HG02973 (cell line): ENCODE data around the gene PRSS21.

Source experiments
- ATAC-seq: cut with Tn5 transposase; IDR thresholded peaks from one replicate; pipeline ENCODE4 v1.9.1; 2021; ENCODE audit warnings: moderate library complexity; ENCODE audit not compliant: unreplicated experiment

PRSS21 gene

DNA sequence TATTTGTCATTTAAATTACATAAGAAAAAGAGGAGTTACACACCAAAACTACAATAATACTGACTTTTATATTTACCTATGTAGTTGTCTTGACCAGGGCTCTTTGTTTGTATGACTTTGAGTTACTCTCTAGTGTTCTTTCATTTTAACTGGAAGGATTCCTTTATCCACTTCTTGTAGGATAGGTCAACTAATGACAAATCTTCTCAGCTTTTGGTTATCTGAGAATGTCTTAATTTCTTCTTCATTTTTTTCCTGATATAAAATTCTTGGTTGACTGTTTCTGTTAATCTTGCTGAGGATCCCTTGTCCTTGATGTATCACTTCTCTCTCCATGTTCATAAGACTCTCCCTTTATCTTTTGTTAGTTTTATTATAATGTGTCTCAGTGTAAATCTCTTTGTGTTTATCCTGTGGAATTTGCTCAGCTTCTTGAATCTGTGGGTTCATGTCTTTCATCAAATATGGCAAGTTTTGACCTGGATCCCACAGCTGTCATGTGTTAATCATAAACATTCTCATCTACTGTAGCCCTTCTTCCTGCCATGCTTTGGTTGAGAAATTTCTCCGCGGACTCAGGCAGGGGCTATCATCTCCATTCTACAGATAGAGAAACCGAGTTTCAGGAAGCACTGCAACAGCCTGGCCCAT is 13.4 kb upstream of the PRSS21 start:
- ATAC-seq: no peak

DNA sequence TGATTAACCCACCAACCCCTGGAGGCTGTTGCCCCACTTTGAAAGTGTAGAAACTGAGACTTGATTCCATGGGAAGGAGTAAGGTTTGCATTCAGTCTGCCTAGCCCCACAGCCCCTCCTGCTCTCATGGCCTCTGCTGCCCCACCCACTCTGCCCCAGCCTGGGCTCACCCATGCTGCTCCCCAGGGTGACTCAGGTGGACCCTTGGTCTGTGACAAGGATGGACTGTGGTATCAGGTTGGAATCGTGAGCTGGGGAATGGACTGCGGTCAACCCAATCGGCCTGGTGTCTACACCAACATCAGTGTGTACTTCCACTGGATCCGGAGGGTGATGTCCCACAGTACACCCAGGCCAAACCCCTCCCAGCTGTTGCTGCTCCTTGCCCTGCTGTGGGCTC is 12.3 kb upstream of the PRSS21 start:
- ATAC-seq: no peak

DNA sequence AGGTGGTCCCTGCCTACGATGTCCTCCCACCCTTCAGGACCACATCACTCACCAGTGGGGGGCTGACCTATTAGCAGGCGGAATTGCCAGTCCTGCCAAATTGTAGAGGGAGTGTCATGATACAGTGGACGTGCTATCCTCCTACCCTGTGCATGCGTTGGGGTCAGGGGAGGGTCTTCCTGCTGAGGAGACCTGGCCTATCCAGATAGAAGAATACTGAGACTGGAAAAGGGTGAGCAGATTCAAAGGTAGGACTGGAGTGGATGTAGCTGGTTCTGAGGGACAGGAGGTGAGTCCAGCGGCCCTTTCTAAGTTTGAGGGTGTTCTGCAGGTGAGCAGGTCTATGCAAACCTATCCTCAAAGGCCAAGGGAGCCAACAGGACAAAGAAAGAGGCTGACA is 10.8 kb upstream of the PRSS21 start:
- no peak for ATAC-seq

DNA sequence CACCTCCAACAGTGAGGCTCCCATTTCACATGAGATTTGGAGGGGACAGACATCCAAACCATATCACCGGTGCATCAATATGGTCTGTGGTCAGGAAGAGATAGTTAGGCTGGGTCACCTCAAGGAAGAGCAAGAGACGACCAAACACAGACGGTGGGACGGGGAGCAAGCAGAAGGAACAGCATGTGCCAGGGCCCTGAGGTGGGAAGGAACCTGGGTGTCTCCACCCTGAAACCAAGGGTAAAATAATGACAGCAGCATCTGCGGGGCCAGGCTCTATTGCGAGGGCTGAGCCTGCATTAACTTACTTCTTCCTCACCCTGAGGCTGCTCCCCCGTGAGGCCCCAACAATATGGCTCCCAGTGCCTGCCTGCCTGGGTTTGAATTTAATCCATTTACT is 8.9 kb upstream of the PRSS21 start:
- ATAC-seq: no peak

DNA sequence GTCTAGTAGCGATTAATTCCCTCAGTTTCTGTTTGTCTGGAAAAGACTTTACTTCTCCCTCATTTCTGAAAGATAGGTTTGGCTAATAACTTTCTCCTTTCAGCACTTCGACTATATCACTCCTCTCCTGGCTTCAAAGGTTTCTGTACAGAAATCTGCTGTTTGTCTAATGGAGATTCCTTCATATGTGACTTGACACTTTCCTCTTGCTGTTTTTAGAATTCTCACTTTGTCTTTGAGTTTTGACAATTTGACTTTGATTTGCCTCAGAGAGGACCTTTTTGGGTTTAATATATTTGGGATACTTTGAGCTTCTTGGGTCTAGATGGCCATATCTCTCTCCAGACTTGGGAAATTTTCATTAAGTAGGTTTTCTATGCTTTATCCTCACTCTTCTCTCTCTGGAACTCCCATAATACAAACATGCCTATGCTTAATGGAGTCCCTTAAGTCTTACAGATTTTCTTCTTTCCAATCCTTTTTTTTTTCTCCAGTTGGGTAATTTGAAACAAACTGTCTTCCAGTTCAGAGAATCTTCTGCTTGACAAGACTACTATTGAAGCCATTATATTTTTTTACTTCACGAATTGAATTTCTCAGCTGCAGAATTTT is 7.8 kb upstream of the PRSS21 start:
- ATAC-seq: no peak

DNA sequence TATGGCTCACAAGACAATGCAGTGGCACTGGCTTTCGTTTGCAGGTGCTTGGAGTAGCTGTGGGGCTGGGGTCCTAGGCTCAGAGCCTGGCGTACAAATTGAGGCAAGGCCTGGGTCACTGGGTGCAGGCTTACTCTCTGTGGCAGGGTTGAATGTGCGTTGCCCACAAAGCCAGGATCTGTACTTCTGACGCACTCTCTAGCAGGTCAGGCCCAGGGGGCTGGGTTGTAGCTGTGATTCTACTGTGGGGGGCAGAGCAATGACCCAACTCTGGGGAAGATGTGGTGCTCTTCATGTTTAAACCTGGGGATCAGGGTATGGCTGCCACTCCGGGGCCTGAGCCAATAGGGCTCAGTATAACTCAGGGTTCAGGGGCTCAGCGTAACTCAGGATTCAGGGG is 6.4 kb upstream of the PRSS21 start:
- no peak for ATAC-seq

- ATAC-seq: no peak
These were observed 5.2 kb upstream of the PRSS21 start for GRCh38 chr16:2811703-2812471.

- ATAC-seq: no peak
These were observed 3.2 kb upstream of the PRSS21 start for GRCh38 chr16:2813771-2814221.

DNA sequence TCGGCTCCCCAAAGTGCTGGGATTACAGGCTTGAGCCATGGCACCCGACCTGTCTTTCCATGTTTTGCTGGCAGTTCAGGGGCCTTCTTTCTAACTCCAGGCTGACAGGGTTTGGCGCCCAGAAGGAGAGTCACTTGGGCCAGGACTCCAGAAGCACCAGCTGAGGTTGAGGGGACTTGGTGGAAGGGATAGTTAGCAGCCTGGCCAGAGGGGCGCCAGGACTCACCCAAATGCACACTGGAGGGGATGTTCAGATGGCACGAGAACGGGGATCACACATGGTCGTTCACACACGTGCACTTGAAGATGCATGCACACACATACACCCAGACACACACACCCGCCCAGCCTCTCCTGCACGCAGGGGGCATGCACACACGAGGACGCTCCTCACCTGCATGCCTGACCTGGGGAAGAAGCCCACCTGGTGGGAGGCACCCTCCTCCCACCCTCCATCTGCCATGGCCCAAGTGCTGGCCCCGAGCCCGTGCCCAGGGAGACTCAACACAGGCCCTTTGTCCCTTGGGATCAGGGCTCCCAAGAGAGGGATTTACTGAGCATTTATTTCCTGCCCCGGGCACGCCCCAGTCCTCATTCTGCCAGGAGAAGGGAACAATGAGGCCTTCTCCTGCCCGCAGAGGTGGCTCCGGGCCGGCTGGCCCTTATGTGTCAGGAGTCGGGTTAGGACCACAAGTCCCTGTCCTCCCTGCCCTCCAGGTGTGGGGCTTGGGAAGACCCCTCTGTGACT is 2.3 kb upstream of the PRSS21 start:
- no peak for ATAC-seq

GRCh38 chr16:2815299-2815771 is 1.7 kb upstream of the PRSS21 start:
- no peak for ATAC-seq

GRCh38 chr16:2817340-2818271 is 569 bp downstream of the PRSS21 start:
- no peak for ATAC-seq

- no peak for ATAC-seq
These were observed 1.3 kb downstream of the PRSS21 start for GRCh38 chr16:2818272-2818876.

- no peak for ATAC-seq
These were observed 2.3 kb downstream of the PRSS21 start for GRCh38 chr16:2819179-2819938.

GRCh38 chr16:2819939-2820835 is 3.1 kb downstream of the PRSS21 start:
- no peak for ATAC-seq

GRCh38 chr16:2820836-2821486 is 3.9 kb downstream of the PRSS21 start:
- ATAC-seq: no peak

DNA sequence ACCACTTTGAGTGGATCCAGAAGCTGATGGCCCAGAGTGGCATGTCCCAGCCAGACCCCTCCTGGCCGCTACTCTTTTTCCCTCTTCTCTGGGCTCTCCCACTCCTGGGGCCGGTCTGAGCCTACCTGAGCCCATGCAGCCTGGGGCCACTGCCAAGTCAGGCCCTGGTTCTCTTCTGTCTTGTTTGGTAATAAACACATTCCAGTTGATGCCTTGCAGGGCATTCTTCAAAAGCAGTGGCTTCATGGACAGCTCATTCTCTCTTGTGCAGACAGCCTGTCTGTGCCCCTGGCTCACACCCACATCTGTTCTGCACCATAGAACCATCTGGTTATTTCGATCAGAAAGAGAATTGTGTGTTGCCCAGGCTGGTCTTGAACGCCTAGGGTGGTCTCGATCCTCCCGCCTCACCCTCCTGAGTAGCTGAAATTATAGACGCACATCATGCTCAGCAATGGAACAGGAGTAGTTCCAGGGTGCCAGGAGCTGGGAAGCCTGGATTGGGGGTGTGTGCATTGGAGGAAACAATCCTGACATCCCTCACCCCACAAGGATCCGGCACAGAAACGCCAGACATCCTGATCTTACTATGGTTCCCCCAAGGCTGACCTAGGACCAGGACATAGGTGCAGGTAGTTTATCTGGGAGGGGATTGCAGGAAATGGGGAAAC is 4.6 kb downstream of the PRSS21 start:
- ATAC-seq: no peak

GRCh38 chr16:2822158-2822495 is 5.1 kb downstream of the PRSS21 start:
- no peak for ATAC-seq
